Measurements from ENCODE around the gene PCDHA13.
"Not testable (repeated sequence)": the region's sequence is repeated elsewhere in the genome, so short reads cannot be mapped to it uniquely, and the experiment has no call there.

PCDHA13 gene

GRCh38 chr5:140842798-140843733, 38.9 kb upstream of the PCDHA13 start:
- no peak overlapping the region for H3K4me3 ChIP-seq (ENCODE audit: low read depth, low read length)
- no peak for TF ChIP-seq CTCF (IDR thresholded peaks at IDR 0.05; ENCODE audit: control insufficient read depth, extremely low read depth, insufficient read depth)
- no peak for DNase-seq (ENCODE audit: low read depth)

GRCh38 chr5:140848139-140849102, 33.5 kb upstream of the PCDHA13 start, which contains the start of gene PCDHA9:
PCDHA9 (plus strand) TSS chr5:140848382; CDS start chr5:140848496, 114 bp downstream.
- not testable (repeated sequence) for H3K4me3 ChIP-seq (ENCODE audit: low read depth, low read length); DNase-seq (ENCODE audit: low read depth)

- not testable (repeated sequence) for H3K4me3 ChIP-seq (ENCODE audit: low read depth, low read length); DNase-seq (ENCODE audit: low read depth)
These were observed 31.9 kb upstream of the PCDHA13 start for GRCh38 chr5:140849831-140850634.

- TF ChIP-seq CTCF (IDR thresholded peaks at IDR 0.05; ENCODE audit: control insufficient read depth, extremely low read depth, insufficient read depth) = 0 out of 2 replicates have a peak, but pooled peaks have one; percentile 27
- DNase-seq (ENCODE audit: low read depth) = no peak
- H3K4me3 ChIP-seq (ENCODE audit: low read depth, low read length) = no peak within 1 kb of the TSS
These were observed 25.9 kb upstream of the PCDHA13 start, which contains the start of gene PCDHA10 for GRCh38 chr5:140855772-140856674. PCDHA10 (plus strand) TSS chr5:140855897; CDS start chr5:140856049, 152 bp downstream.

GRCh38 chr5:140857177-140857986, 24.5 kb upstream of the PCDHA13 start:
- H3K4me3 ChIP-seq (ENCODE audit: low read depth, low read length) = no peak overlapping the region
- no peak for DNase-seq (ENCODE audit: low read depth)
- no peak for TF ChIP-seq CTCF (IDR thresholded peaks at IDR 0.05; ENCODE audit: control insufficient read depth, extremely low read depth, insufficient read depth)

GRCh38 chr5:140857987-140858240, 24.0 kb upstream of the PCDHA13 start:
- H3K4me3 ChIP-seq (ENCODE audit: low read depth, low read length) = no peak overlapping the region
- DNase-seq (ENCODE audit: low read depth) = no peak
- no peak for TF ChIP-seq CTCF (IDR thresholded peaks at IDR 0.05; ENCODE audit: control insufficient read depth, extremely low read depth, insufficient read depth)
